Activated CD4-positive, alpha-beta T cell treated with anti-CD3 and anti-CD28 coated beads for 1 hour (primary cell): ENCODE results near the gene OR7G3.

Source experiments
- DNase-seq: peaks from one replicate; pipeline ENCODE4 v3.0.0-alpha.2; 2020

The OR7G3 gene

GRCh38 chr19:9086761-9087160 is 40.0 kb downstream of the OR7G3 start, which contains the start of gene OR1M1:
TSS of gene OR1M1 (plus strand) at chr19:9087061. CDS start at chr19:9093245, 6,184 bp downstream.
- no peak for DNase-seq

- no peak for DNase-seq
These were observed 48.1 kb downstream of the OR7G3 start for GRCh38 chr19:9078651-9079050.

- DNase-seq, result no peak
These were observed 49.8 kb downstream of the OR7G3 start for GRCh38 chr19:9076901-9077300.
